H1 (cell line): ENCODE measurements around the gene CHST11.

Source experiments
- BRCA1 ChIP-seq: IDR thresholded peaks from 2 replicates; pipeline ENCODE4 v1.6.1; 2012; ENCODE audit warnings: low read depth, low read length, improper control_type of control experiment
- CTCF ChIP-seq, 3 experiments: IDR thresholded peaks; 1 replicate in 2 of 3; 2 replicates in 1 of 3; pipeline versions ENCODE4 v1.5.1 to v1.6.1; 2011; ENCODE audit warnings: low read length in 3 of 3, mild to moderate bottlenecking in 3 of 3, inconsistent platforms in 2 of 3, low read depth in 1 of 3, moderate library complexity in 1 of 3; ENCODE audit not compliant: insufficient read depth in 1 of 3; ENCODE audit errors: control extremely low read depth in 1 of 3
- POLR2A ChIP-seq, 2 experiments: IDR thresholded peaks; 1 replicate in 1 of 2; 2 replicates in 1 of 2; pipeline ENCODE4 v1.6.1; 2011; ENCODE audit warnings: low read depth in 2 of 2, low read length in 2 of 2, mild to moderate bottlenecking in 2 of 2; ENCODE audit errors: control extremely low read depth in 1 of 2
- RAD21 ChIP-seq, 2 experiments: IDR thresholded peaks in 1 of 2; conservative IDR thresholded peaks in 1 of 2; 2 replicates each; pipeline ENCODE4 v1.6.1; 2011; ENCODE audit warnings: low read depth in 2 of 2, low read length in 2 of 2, improper control_type of control experiment in 1 of 2, inconsistent platforms in 1 of 2, mild to moderate bottlenecking in 1 of 2, moderate library complexity in 1 of 2
- RXRA ChIP-seq: IDR thresholded peaks from 2 replicates; pipeline ENCODE4 v1.6.1; 2011; ENCODE audit warnings: low read depth, mild to moderate bottlenecking, low read length, moderate library complexity; ENCODE audit not compliant: insufficient read depth
- SP2 ChIP-seq: IDR thresholded peaks from 2 replicates; pipeline ENCODE4 v1.6.1; 2012; ENCODE audit warnings: mild to moderate bottlenecking, low read length, inconsistent platforms
- TEAD4 ChIP-seq: IDR thresholded peaks from 2 replicates; pipeline ENCODE4 v1.6.1; 2012; ENCODE audit warnings: low read depth, low read length, inconsistent platforms, mixed read lengths
- YY1 ChIP-seq: IDR thresholded peaks from 2 replicates; pipeline ENCODE4 v1.6.1; 2011; ENCODE audit warnings: low read depth, mild to moderate bottlenecking, low read length

GRCh38 chr12:104498211-104498801 is 41.6 kb downstream of the CHST11 start:
- TF ChIP-seq POLR2A (IDR thresholded peaks at IDR 0.05; ENCODE audit: control extremely low read depth in 1 of 2, low read depth in 2 of 2, low read length in 2 of 2) (no peak), CTCF (IDR thresholded peaks at IDR 0.05; ENCODE audit: control extremely low read depth in 1 of 3, insufficient read depth in 1 of 3, low read depth in 1 of 3, low read length in 3 of 3) (no peak), YY1 (no peak), TEAD4 (no peak), RXRA (no peak), BRCA1 (no peak), SP2 (no peak), RAD21 (IDR thresholded peaks at IDR 0.05 in 1 of 2, conservative IDR thresholded peaks at IDR 0.05 in 1 of 2; ENCODE audit: low read depth in 2 of 2, low read length in 2 of 2) (no peak)
